DOHH2 (cell line): Measurements from ENCODE around the gene PITPNC1.

Experiments
- EZH2phosphoT487 ChIP-seq: fragments of 200-600 bp; sonication (generic); IDR thresholded peaks from 2 replicates; pipeline ENCODE4 v1.6.1; 2017; ENCODE audit warnings: borderline replicate concordance, mild to moderate bottlenecking, antibody characterized with exemption, low read length, moderate library complexity, mixed read lengths
- TF ChIP-seq, protein P1 (sequence below): fragments of 200-600 bp; sonication (generic); IDR thresholded peaks from one replicate; pipeline ENCODE4 v1.5.1; 2014; ENCODE audit warnings: antibody characterized with exemption, mild to moderate bottlenecking, low read depth, low read length; ENCODE audit not compliant: poor library complexity, severe bottlenecking

DNA sequence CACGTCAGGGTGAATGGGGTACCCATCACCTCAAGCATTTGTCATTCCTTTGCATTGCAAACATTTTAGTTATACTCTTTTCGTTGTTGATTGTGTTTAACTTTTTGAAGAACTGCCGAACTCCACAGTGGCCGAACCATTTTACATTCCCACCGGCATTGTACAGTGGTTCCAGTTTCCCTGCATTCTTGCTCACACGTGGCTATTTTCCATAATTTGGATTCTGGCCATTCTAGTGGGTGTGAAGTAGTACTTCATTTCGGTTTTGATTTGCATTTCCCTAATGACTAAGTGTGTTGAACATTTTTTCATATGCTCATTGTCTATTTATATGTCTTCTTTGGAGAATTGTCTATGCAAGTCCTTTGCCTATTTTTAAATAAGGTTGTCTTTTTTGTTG, 353.6 kb downstream of the PITPNC1 start:
- TF ChIP-seq, protein P1, sequence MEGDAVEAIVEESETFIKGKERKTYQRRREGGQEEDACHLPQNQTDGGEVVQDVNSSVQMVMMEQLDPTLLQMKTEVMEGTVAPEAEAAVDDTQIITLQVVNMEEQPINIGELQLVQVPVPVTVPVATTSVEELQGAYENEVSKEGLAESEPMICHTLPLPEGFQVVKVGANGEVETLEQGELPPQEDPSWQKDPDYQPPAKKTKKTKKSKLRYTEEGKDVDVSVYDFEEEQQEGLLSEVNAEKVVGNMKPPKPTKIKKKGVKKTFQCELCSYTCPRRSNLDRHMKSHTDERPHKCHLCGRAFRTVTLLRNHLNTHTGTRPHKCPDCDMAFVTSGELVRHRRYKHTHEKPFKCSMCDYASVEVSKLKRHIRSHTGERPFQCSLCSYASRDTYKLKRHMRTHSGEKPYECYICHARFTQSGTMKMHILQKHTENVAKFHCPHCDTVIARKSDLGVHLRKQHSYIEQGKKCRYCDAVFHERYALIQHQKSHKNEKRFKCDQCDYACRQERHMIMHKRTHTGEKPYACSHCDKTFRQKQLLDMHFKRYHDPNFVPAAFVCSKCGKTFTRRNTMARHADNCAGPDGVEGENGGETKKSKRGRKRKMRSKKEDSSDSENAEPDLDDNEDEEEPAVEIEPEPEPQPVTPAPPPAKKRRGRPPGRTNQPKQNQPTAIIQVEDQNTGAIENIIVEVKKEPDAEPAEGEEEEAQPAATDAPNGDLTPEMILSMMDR, result no peak
- no peak for TF ChIP-seq EZH2phosphoT487
